ENCODE data around the gene C10orf53.

DNA sequence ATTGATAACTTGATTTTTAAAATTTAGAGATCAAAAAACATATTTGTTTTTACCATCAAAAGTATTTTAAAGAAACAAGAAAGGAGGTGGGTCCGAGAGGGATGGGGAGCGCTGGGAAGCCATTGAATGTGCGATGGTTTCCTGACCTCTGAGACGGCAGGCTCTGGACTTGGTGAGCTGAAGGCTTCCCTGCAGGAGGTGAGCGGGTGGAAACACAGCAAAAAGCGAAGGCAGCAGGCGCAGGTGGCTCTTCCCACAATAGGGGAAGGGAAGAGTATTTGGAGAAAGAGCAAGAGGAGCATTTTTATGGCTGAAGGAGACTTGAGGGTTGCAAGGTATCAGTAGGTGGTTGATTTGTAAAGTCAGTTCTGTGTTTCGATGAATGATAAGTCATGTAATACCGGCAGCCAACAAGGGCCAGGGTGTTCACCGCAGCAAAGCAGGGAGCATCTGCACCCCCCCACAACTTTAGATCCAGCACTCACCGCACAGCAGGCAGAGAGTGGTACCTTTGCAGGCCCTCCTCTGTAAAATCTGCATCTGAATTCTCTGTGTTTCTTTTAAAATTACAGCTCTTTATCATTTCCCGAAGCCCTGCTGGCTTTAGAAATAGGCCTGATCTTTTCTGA lies 10.5 kb downstream of the C10orf53 start:
- TF ChIP-seq, protein P1, sequence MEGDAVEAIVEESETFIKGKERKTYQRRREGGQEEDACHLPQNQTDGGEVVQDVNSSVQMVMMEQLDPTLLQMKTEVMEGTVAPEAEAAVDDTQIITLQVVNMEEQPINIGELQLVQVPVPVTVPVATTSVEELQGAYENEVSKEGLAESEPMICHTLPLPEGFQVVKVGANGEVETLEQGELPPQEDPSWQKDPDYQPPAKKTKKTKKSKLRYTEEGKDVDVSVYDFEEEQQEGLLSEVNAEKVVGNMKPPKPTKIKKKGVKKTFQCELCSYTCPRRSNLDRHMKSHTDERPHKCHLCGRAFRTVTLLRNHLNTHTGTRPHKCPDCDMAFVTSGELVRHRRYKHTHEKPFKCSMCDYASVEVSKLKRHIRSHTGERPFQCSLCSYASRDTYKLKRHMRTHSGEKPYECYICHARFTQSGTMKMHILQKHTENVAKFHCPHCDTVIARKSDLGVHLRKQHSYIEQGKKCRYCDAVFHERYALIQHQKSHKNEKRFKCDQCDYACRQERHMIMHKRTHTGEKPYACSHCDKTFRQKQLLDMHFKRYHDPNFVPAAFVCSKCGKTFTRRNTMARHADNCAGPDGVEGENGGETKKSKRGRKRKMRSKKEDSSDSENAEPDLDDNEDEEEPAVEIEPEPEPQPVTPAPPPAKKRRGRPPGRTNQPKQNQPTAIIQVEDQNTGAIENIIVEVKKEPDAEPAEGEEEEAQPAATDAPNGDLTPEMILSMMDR (IDR thresholded peaks at IDR 0.05; ENCODE audit: low read depth, low read length, poor library complexity, severe bottlenecking) = no peak
- no peak for TF ChIP-seq EZH2phosphoT487 (IDR thresholded peaks at IDR 0.05; ENCODE audit: borderline replicate concordance, low read length)

All from DOHH2 (cell line).